ENCODE measurements around the gene MYCBP2. TPM values are rescaled to one million over a fixed set of nuclear protein-coding genes. Genes with fewer than 3 reads are reported as not detected.

MYCBP2 gene
- polyA plus RNA-seq, 1 experiment: 22.9 TPM

DNA sequence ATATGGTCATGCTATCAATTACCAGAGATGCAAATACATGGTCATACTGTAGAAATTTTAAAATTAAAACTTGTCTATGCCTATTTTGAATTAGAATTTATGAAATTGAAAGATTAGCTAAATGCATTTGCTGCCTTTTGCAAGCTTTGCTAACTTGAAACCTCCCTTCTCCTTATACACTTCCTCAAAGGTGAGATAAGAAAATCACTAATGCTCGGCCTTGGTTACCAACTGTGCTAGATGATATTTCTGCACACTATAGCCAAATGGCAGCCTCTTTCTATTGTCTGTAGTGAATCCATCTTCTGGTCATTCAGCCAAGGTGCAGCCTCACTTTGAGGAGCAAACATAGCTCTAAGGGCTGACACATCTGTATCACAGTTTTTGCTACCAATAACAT lies 31.1 kb upstream of the MYCBP2 start:
- TF ChIP-seq, protein P1, sequence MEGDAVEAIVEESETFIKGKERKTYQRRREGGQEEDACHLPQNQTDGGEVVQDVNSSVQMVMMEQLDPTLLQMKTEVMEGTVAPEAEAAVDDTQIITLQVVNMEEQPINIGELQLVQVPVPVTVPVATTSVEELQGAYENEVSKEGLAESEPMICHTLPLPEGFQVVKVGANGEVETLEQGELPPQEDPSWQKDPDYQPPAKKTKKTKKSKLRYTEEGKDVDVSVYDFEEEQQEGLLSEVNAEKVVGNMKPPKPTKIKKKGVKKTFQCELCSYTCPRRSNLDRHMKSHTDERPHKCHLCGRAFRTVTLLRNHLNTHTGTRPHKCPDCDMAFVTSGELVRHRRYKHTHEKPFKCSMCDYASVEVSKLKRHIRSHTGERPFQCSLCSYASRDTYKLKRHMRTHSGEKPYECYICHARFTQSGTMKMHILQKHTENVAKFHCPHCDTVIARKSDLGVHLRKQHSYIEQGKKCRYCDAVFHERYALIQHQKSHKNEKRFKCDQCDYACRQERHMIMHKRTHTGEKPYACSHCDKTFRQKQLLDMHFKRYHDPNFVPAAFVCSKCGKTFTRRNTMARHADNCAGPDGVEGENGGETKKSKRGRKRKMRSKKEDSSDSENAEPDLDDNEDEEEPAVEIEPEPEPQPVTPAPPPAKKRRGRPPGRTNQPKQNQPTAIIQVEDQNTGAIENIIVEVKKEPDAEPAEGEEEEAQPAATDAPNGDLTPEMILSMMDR (IDR thresholded peaks at IDR 0.05; ENCODE audit: insufficient read depth, low read depth, low read length): no peak

GRCh38 chr13:77356155-77356554 lies 29.3 kb upstream of the MYCBP2 start:
- H3K27me3 ChIP-seq (ENCODE audit: control insufficient read depth, insufficient read depth, low read length): 0 out of 2 replicates have a peak, but pooled peaks cover 2% of the 10 kb centered on the region
- ChIA-PET POLR2A (no interaction called here), CTCF (no interaction called here)
- DNase-seq (ENCODE audit: low read depth): no peak
- no peak overlapping the region for H3K4me3 ChIP-seq (ENCODE audit: low read depth, low read length)
- TF ChIP-seq, protein P1 (IDR thresholded peaks at IDR 0.05; ENCODE audit: insufficient read depth, low read depth, low read length): no peak
- no peaks in the 10 kb centered on the region for H3K36me3 ChIP-seq (ENCODE audit: control insufficient read depth, insufficient read depth, low read length)

More for the DNA sequence above, 31.1 kb upstream of the MYCBP2 start:
- DNase-seq (ENCODE audit: low read depth): no peak
- no peak overlapping the region for H3K4me3 ChIP-seq (ENCODE audit: low read depth, low read length)
- H3K36me3 ChIP-seq (ENCODE audit: control insufficient read depth, insufficient read depth, low read length): no peaks in the 10 kb centered on the region
- no peaks in the 10 kb centered on the region; the same call in 1 of the 2 replicates for H3K27me3 ChIP-seq (ENCODE audit: control insufficient read depth, insufficient read depth, low read length)
- ChIA-PET POLR2A (no interaction called here), CTCF (interaction anchor here (1.2 to 1.9 kb wide), 2 partner anchors 13 to 21 kb away, joined by 3 to 4 read pairs; no protein-coding TSS in a partner anchor)

DNA sequence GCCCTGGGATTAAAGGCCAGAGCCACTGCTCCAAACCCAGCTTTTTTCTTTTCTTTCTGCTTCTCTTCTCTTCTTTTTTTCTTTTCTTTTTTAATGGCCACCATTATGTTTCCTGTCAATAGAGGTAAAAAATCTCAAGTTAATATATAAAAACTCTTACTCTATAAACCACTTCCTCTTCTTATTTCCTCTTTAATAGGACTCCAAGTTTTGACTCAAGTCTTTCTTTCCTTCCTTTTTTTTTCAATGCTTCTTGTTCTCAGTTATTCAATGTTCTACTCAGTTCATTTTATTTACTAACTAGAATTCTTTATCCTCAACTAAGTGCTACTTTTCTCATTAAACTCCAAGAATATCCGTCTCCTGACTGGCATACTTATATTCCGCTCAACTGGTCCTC lies 27.1 kb upstream of the MYCBP2 start:
- TF ChIP-seq, protein P1 (IDR thresholded peaks at IDR 0.05; ENCODE audit: insufficient read depth, low read depth, low read length): no peak
- DNase-seq (ENCODE audit: low read depth): no peak
- CTCF ChIA-PET: interaction anchor here (1.0 kb wide), 1 partner anchor 9 kb away, joined by 3 read pairs; no protein-coding TSS in a partner anchor
- 0 out of 2 replicates have a peak, but pooled peaks cover 2% of the 10 kb centered on the region for H3K27me3 ChIP-seq (ENCODE audit: control insufficient read depth, insufficient read depth, low read length)
- POLR2A ChIA-PET: no interaction called here
- H3K36me3 ChIP-seq (ENCODE audit: control insufficient read depth, insufficient read depth, low read length): no peaks in the 10 kb centered on the region
- no peak overlapping the region for H3K4me3 ChIP-seq (ENCODE audit: low read depth, low read length)

- TF ChIP-seq, protein P1 (IDR thresholded peaks at IDR 0.05; ENCODE audit: insufficient read depth, low read depth, low read length): no peak
- ChIA-PET CTCF (no interaction called here), POLR2A (no interaction called here)
- DNase-seq (ENCODE audit: low read depth): no peak
- H3K4me3 ChIP-seq (ENCODE audit: low read depth, low read length): no peak overlapping the region
- 0 out of 2 replicates have a peak, but pooled peaks cover 2% of the 10 kb centered on the region for H3K27me3 ChIP-seq (ENCODE audit: control insufficient read depth, insufficient read depth, low read length)
- no peaks in the 10 kb centered on the region for H3K36me3 ChIP-seq (ENCODE audit: control insufficient read depth, insufficient read depth, low read length)
Measured at GRCh38 chr13:77351315-77351714, 24.4 kb upstream of the MYCBP2 start.

- Histone ChIP-seq H3K4me3 (ENCODE audit: low read depth, low read length) (no peak overlapping the region), H3K27me3 (ENCODE audit: control insufficient read depth, insufficient read depth, low read length) (0 out of 2 replicates have a peak, but pooled peaks cover 2% of the 10 kb centered on the region), H3K36me3 (ENCODE audit: control insufficient read depth, insufficient read depth, low read length) (no peaks in the 10 kb centered on the region)
- DNase-seq (ENCODE audit: low read depth): no peak
- ChIA-PET POLR2A (no interaction called here), CTCF (no interaction called here)
- TF ChIP-seq, protein P1 (IDR thresholded peaks at IDR 0.05; ENCODE audit: insufficient read depth, low read depth, low read length): no peak
Measured at GRCh38 chr13:77350811-77351210, 23.9 kb upstream of the MYCBP2 start.

Measured in BJ (cell line).